Measurements from ENCODE around the gene RAB6B.

Gene RAB6B

DNA sequence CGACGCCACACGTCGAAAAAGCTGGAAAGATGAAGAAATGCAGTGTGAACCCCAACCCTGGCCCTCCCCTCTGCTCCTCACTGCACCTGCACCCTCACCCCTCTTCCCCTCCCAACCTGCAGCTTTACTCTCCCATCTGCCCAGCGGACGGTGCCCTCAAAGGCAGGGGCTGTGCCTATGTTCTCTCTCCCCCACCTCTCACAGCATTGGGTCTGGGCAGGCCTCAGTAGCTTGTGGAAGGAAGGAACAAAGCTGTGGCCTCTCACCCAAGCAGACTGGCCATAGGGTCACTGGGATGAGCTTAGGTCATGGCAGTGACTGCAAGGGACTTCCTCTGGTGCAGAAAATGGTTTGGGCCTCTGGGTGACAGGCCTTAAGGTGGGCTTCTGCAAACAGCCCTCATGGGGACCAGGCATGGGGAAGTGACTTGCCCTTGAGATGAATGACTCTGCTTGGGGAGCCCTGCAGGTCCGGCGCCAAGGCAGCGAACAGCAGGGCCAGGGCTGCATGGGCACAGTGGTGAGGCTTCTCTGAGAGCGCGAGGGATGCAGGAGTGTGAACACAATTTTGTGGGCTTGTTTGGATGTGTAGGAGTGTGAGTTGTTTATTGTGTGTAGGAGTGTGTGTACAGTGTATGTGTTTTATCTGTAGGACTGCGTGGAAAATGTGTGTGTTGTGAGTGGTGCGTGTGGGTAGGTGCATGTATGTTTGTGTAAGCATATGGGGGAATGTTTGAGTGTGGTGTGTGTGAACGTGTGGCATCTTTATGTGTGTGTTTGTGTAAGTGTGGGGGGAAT, 60.9 kb downstream of the RAB6B start:
- no peak for DNase-seq

GRCh38 chr3:133833880-133834620, 61.6 kb downstream of the RAB6B start:
- DNase-seq: no peak

DNA sequence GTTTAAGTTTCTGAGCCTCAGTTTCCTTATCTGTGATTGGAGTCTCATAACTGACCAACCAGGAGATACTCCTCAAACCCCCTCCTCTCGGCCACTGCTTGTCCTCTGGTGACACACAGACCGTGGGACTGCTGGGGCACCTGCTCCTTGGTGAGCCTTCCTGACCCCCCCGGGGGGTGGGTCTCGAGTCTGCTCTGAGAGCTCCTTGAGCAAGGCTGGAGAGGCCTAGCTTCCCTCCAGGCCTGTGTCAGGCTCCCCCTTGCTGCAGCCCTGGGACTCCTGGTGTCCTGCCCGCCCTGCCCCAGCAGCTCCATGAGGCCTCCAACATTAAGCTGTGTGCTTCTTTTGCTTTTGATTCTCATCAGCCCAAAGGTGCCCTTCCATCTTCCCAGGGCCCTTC, 62.4 kb downstream of the RAB6B start:
- DNase-seq: no peak

GRCh38 chr3:133832802-133833144, 62.9 kb downstream of the RAB6B start:
- no peak for DNase-seq

DNA sequence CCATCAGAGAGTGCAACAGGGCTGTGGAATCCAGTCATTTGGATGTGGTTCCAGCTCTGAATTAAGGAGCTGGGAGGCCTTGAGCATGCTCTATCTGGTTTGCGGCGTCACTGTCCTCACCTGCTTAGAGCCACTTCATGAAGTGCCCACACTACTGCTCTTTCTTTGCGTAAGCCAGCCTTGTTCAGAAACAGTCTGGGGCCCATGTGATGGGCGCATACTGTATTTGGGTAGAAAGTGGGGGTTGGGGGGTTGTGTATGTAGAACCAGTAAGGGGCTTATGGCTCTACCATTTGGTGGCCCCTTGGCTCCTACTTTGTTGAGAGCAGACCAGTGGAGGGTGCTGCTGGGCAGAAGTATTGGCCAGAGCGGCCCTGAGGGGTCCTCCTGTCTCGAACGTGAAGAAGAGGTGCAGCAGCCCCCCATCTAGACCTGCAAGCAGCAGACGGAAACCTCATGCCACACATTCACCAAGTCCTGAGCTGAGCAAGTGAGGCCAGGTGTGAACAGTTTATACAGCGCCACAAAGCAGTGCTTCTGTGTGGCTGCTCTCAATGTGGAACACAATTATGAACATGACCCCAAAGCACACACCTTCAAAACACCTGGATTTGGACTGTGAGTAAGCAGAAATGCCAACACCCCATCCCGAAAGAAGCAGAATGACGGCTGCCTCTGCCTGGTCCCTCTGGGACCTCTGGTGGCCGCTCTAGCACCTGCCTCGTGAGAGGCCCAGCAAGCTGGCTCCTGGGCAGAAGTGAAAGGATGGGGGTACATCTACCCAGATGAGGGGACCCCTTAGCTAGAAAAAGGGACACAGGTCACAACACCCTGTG, 63.5 kb downstream of the RAB6B start:
- no peak for DNase-seq

GRCh38 chr3:133830071-133830470, 65.6 kb downstream of the RAB6B start:
- DNase-seq: no peak

DNA sequence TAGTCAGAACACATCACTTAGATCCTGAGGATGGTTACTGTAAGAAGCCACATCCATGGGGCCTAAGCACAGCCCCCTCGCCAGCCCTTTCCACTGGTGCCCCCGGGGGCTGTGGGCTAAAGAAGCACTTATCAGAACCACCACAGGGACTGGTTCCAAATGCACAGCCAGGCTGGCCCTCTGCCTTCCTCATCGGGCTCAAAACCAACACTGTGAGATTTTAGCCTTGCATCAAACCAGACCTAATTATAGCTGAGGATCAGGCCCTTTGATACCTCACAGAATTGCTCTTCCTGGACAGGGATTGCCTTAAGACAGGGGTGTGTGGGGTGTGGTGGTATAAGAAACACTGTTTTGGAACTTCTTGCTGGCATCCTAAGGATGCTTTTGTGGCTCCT, 66.4 kb downstream of the RAB6B start:
- no peak for DNase-seq

DNA sequence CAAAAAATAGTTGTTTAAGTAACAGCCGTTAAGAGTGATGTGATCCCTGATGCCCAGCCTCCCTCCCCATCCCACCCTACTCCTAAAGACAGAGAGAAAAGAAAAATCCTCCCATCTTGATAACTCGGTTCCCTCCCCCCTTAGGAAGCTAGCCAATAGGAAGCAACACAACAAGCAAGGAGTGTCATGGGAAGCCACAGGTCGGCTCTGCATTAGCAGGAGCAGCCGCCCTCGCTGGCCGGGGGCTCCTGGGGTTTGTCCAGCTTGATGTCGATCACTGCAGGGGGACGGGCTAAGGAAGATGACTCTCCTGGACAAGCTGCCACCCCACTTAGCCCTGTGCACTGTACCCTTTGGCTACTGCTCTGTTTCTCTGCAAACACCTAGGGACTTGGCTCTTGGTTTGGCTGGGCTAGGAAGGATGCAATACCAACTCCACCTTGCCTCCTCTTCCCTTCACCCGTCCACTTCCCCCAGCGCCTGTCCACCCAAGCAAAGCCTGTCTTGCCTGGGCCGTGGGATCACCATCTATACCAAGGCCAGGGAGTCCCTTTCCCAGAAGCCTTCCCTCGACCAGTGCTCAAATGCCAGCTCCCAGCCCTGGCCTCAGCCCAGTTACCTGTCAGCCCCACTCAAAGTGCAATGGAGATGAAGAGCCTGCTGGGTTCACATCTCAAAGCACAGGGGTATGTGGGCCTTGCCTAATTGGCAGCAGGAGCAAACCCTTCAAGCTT, 66.9 kb downstream of the RAB6B start:
- DNase-seq: no peak

DNA sequence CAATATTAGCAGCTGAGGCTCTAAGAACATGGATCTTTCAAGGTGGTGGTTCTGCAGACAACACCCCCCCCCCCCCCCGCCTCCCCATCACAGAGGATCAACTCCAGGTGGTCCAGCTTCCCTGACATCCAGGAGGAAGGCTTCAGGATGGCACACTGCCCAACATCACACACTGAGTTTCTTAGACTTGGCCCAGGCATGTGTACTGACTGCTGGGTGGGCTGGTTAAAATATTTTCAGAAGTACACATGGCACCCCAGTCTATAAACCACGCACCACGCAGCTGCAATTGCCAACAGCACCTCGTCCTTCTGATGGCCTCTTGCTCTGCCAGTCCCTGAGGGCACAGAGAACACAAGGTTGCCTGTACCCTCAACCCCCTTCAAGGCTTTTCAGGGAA, 68.0 kb downstream of the RAB6B start:
- DNase-seq: no peak

DNA sequence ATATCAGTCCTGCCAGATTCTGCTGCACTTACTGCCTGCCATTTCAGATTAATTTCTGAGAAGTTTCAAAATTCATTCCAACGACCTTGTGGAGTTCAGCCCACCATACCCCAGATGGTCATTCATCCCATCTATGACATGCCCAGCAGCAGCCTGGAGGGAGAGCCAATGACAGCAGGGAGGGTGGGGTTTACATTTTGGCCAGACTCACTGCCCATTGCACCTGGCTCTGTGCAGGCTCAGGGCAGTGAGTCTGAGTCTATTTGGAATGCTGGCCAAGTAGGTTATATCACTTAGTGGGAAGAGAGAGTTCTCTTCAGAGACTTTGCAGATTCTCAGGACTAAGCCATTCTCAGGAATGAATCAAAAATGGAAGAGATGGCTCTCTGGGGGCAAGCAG, 68.5 kb downstream of the RAB6B start:
- DNase-seq: no peak

DNA sequence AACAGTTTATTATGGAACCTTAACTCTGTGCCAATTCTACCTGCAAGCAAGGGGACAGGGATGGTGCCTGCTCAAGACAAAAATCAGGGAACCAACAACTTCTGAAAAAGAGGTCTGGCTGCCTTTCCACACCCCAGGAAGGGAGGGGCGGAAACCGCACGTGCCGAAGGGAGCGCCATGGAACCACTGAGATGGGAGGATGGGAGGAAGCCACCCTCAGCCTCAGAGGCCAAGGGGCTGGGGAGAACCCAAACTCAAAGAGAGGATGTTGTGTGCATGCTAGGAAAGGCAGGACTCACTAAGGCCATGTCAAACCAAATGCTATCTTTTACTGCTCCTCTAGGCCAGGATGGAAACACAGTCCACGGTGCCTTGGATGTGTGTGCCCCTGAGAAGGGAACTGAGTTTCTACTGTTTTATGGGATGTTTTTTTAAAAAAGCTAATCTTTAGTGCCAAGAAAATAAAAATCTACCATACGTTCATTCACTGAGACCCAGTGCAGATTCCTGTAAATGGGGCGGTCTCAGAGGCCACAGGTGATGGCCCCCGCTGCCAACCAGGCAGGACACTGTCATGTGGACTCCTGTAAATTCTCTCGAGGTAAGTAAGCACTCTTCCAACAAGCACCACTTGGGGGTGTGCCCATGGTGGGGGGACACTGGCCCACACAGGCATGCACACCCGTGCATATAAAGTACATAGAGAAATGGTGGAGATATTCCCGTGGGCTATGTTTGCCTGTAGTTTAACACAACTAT, 69.5 kb downstream of the RAB6B start:
- no peak for DNase-seq

DNA sequence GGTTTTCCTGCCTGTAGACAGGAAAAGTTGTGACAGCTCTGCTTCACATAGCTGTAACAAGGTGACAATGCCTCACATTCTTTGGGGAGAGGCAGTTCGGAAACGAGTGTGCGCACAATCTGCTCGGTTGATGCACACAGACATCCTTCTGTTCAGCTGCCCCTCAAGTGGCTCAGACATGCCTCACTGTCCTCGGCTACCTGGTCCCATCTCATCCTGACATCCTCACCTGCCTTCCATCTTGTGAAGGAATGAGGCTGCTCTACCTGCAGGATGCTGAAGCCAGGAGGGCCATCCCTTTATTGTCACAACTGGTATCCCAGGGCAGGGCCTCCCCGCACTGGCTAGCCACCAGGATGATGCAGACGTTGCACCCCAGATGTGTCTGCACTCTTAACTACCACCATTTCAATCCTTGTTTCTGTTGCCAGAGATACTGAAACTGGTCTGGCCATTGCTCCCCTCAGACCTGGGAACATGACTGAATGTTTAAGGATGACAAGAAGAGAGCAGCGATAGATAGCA, 70.7 kb downstream of the RAB6B start:
- no peak for DNase-seq

DNA sequence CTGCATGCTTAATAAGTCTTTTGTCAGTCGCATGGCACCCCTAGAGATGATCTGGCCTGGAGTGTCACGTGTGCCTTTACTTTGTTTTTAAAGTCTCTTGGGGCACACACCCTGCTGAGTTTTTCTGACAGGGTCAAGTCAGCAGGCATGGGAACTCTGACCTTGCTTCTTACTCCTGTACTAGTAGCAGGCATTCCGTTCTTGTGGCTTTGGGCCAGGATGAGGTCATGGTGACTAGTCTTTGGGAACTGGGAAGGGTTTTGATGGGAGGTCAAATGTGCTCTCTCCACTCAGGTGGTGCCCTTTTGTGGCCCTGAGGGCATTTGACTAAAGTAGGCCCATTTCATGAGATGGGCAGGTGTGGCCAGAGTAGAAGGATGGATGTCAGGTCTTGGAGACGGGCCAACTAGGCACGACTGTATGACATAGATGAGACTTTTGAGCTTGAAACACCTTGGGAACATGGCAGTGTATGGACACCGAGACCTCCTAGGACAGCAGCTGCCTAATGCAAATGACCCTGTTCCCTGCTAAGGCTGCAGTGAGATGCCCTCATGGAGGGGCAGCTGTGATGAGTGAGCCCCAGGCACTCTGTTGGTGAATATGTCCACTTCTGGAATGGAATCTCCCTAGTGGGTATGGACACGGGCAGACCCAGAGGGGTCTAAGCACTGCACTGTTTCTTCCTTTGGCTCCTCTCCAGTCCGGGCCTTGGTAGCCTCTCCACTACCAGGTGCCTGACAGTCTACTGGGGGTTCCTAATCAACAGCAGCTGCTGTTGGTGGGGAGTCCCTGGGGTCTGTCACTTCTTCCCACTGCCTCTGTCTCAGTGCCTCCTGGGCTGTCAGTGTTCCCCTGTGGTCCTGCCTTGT, 73.7 kb downstream of the RAB6B start:
- no peak for DNase-seq

DNA sequence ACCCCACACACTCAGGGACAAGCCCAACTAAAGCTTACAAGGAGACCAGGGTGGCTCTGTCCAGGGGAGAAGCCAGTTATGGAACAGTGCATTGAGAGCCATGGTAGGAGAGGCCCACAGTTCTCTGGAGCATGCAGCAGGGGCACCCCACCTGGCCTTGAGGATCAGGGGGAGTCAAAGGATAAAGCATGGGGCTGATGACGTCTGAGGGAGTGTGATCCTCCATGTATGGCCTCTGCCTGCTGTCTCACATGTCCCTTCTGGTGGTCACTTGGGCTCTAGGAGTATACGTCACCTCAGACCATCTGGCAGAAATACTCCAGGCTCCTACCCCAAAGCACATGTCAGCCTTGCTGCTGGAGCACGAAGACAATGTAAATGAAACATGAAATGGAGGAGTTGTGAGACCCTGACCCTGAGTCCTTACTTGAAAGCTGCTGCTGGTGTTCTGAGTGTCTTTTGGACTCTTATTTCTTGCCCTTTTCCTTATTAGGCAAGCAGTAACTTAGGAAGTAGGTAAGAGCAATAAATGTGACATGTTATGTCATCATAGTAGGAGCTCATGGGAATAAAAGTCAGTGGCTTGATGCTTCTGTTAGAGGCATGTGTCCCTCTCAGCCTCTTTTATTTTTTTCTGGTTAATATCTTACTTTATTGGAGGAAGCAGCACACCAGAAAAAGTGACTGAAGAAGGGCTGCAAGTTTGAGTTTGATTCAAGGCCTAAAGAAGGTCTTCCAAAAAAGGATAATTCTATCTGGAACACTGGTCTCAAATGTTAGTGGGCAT, 74.6 kb downstream of the RAB6B start:
- no peak for DNase-seq

GRCh38 chr3:133820129-133820528, 75.6 kb downstream of the RAB6B start:
- DNase-seq: no peak

- no peak for DNase-seq
Observed at GRCh38 chr3:133815386-133815785, 80.3 kb downstream of the RAB6B start.

GRCh38 chr3:133812872-133813271, 82.8 kb downstream of the RAB6B start:
- no peak for DNase-seq

DNA sequence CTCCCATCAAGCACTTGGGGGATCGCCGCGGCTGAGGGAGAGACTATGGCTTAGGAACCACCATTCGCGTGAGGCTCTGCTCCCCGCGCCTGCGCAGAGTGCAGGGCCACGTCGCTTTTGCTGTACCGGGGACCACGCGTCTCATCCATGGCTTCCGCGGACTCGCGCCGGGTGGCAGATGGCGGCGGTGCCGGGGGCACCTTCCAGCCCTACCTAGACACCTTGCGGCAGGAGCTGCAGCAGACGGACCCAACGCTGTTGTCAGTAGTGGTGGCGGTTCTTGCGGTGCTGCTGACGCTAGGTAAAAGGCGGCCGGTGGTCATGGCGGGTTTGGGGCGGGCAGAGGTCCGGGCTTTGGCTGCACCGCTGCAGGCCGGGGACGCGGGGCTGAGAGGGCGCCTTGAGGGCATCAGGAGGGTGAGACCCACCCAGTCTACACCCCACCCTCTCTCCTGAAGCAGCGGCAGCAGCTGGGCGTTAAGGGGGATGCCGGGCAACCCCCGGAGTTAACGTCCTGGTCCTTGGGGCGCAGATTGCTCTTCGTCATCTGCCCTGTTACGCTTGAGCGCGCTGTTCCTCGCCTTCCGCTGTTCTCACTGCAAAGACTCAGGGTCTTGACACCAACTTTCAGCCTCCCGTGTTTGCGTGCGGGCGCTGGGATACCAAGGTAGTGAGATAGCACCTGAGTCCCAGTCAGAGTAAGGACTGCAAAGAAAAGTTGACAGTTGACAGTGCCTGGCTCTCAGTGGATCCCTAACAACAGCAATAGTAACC, 89.8 kb downstream of the RAB6B start, which contains the start of gene SRPRB:
TSS of gene SRPRB (plus strand) at position 114 of the 774 bp plus-strand sequence. CDS start at position 148, 34 bp downstream.
- DNase-seq: peak; percentile 98

GRCh38 chr3:133805384-133805701, 90.3 kb downstream of the RAB6B start:
- no peak for DNase-seq
